B cell (primary cell): ENCODE results near the gene CNNM3. TPM values are rescaled to one million over a fixed set of nuclear protein-coding genes. Genes with fewer than 3 reads are reported as not detected.

Experiments used
- ATAC-seq: fragments of 200-7000 bp; cut with Tn5 transposase; one replicate; pipeline ENCODE4 v1.10.0; 2021; ENCODE audit warnings: low read depth, mild to moderate bottlenecking, moderate number of reproducible peaks, moderate library complexity
- CTCF ChIA-PET: fragments of 350-600 bp; sonication (Branson Sonifier 250); formaldehyde crosslinking; loops from one replicate; lab custom pipeline; 2021; ENCODE audit warnings: antibody characterized with exemption, inconsistent platforms; lab: Charles Lee
- POLR2A ChIA-PET: fragments of 350-600 bp; sonication (Branson Sonifier 250); formaldehyde crosslinking; loops from one replicate; lab custom pipeline; 2021; ENCODE audit warnings: antibody characterized with exemption; lab: Charles Lee
- DNase-seq: peaks from one replicate; pipeline ENCODE4 v3.0.0; 2013
- H2AFZ ChIP-seq: 2 replicates; pipeline ENCODE4 v1.6.1; 2012; ENCODE audit warnings: mild to moderate bottlenecking, low read depth, low read length; ENCODE audit not compliant: insufficient read depth, poor library complexity, severe bottlenecking
- H3K27ac ChIP-seq, 2 donors: 1 replicate in 1 of 2; 2 replicates in 1 of 2; pipeline ENCODE4 v1.5.1; 2012 to 2013; ENCODE audit warnings: low read length in 2 of 2, mild to moderate bottlenecking in 2 of 2, moderate library complexity in 1 of 2
- H3K27me3 ChIP-seq, 4 experiments: fragments of 200-600 bp in 1 of 4; sonication (generic) in 1 of 4; replicated peaks in 1 of 4; 1 replicate in 2 of 4; 2 replicates in 2 of 4; pipeline versions ENCODE4 v1.6.1 to v1.7.0; 2013 to 2016; ENCODE audit warnings: low read length in 3 of 4, mild to moderate bottlenecking in 2 of 4, mixed read lengths in 1 of 4, moderate library complexity in 1 of 4; ENCODE audit not compliant: insufficient read depth in 4 of 4, control insufficient read depth in 3 of 4; ENCODE audit errors: control extremely low read depth in 1 of 4
- H3K36me3 ChIP-seq, 2 experiments: replicated peaks in 1 of 2; 1 replicate in 1 of 2; 2 replicates in 1 of 2; pipeline versions ENCODE4 v1.6.1 to v1.7.1; 2013; ENCODE audit warnings: low read length in 1 of 2; ENCODE audit not compliant: insufficient read depth in 2 of 2, control insufficient read depth in 1 of 2; ENCODE audit errors: control extremely low read depth in 1 of 2, extremely low read depth in 1 of 2
- H3K4me1 ChIP-seq, 2 donors: fragments of 200-600 bp in 1 of 2; sonication (generic) in 1 of 2; 1 replicate in 1 of 2; 2 replicates in 1 of 2; pipeline versions ENCODE4 v1.5.1 to v1.6.1; 2013 to 2017; ENCODE audit warnings: low read length in 2 of 2; ENCODE audit not compliant: control insufficient read depth in 2 of 2, insufficient read depth in 2 of 2
- H3K4me2 ChIP-seq: replicated peaks from 2 replicates; pipeline ENCODE3; 2012; ENCODE audit warnings: mild to moderate bottlenecking, low read depth, low read length; ENCODE audit not compliant: poor library complexity, severe bottlenecking
- H3K4me3 ChIP-seq, 5 experiments: fragments of 200-600 bp in 1 of 5; sonication (generic) in 1 of 5; 1 replicate in 3 of 5; 2 replicates in 2 of 5; pipeline versions ENCODE4 v1.5.1 to v1.7.0; 2011 to 2016; ENCODE audit warnings: low read length in 4 of 5, mild to moderate bottlenecking in 4 of 5, low read depth in 2 of 5, control low read depth in 1 of 5, moderate library complexity in 1 of 5; ENCODE audit not compliant: insufficient read depth in 1 of 5; ENCODE audit errors: control extremely low read depth in 1 of 5, extremely low read depth in 1 of 5
- H3K79me2 ChIP-seq: fragments of 200-600 bp; sonication (generic); one replicate; pipeline ENCODE4 v1.6.0; 2016; ENCODE audit warnings: low read length; ENCODE audit not compliant: control insufficient read depth, insufficient read depth
- H3K9ac ChIP-seq: fragments of 200-600 bp; sonication (generic); 2 replicates; pipeline ENCODE4 v1.6.1; 2017; ENCODE audit warnings: mild to moderate bottlenecking, low read length, moderate library complexity
- H3K9me3 ChIP-seq, 3 donors: one replicate each; pipeline versions ENCODE4 v1.6.1 to v1.7.1; 2013; ENCODE audit warnings: low read length in 2 of 3; ENCODE audit not compliant: control insufficient read depth in 2 of 3, insufficient read depth in 1 of 3; ENCODE audit errors: control extremely low read depth in 1 of 3
- H4K20me1 ChIP-seq: 2 replicates; pipeline ENCODE4 v1.6.0; 2012; ENCODE audit warnings: mild to moderate bottlenecking, low read length; ENCODE audit not compliant: insufficient read depth, control insufficient read depth, poor library complexity, severe bottlenecking
- H3K27ac Mint-ChIP-seq: one replicate; pipeline ENCODE4 v1.8.0; 2021; ENCODE audit warnings: mixed read lengths
- H3K27me3 Mint-ChIP-seq: one replicate; pipeline ENCODE4 v1.8.0; 2021; ENCODE audit warnings: mixed read lengths
- H3K4me1 Mint-ChIP-seq: one replicate; pipeline ENCODE4 v1.8.0; 2021; ENCODE audit warnings: mixed read lengths
- H3K4me3 Mint-ChIP-seq: one replicate; pipeline ENCODE4 v1.8.0; 2021; ENCODE audit warnings: mixed read lengths
- H3K9me3 Mint-ChIP-seq: one replicate; pipeline ENCODE4 v1.8.0; 2022; ENCODE audit warnings: mixed read lengths; ENCODE audit not compliant: insufficient read depth
- EZH2 ChIP-seq: IDR thresholded peaks from 2 replicates; pipeline ENCODE4 v1.6.1; 2012; ENCODE audit warnings: borderline replicate concordance, low read depth, mild to moderate bottlenecking, moderate library complexity, low read length; ENCODE audit not compliant: insufficient read depth, poor library complexity, severe bottlenecking
- WGBS: methylation state at CpG from one replicate; pipeline ENCODE4 v1.1.5; 2013; ENCODE audit warnings: missing lambda C conversion rate; ENCODE audit not compliant: insufficient coverage; 5-methylcytosine and 5-hydroxymethylcytosine counted together
- intact Hi-C: fragments of 100-400 bp; cut with micrococcal nuclease; formaldehyde crosslinking; loops from one replicate; pipeline ENCODE4 v1.10.0; 2022
- polyA plus RNA-seq: library from polyadenylated mRNA; depleted of rRNA; stranded (reverse); fragments of >200 nt; gene quantifications from 2 replicates; pipeline ENCODE4 v1.2.3, GENCODE V29; 2012
- total RNA-seq, 2 donors: library from RNA; stranded (reverse); fragments of 120-200 nt in 1 of 2; gene quantifications; 1 replicate in 1 of 2; 2 replicates in 1 of 2; pipeline versions ENCODE4 v1.2.3 to v1.2.4, GENCODE V29; 2013 to 2022
- TF ChIP-seq, protein P1 (sequence below): fragments of 200-600 bp; IDR thresholded peaks from one replicate; pipeline ENCODE4 v1.8.0; 2022; ENCODE audit warnings: antibody characterized with exemption, mild to moderate bottlenecking

Gene CNNM3
- total and polyA plus RNA-seq, 2 donors (not counting 1 experiment from before 2014, with no cell fraction given), result 28.8 to 54.7 TPM

DNA sequence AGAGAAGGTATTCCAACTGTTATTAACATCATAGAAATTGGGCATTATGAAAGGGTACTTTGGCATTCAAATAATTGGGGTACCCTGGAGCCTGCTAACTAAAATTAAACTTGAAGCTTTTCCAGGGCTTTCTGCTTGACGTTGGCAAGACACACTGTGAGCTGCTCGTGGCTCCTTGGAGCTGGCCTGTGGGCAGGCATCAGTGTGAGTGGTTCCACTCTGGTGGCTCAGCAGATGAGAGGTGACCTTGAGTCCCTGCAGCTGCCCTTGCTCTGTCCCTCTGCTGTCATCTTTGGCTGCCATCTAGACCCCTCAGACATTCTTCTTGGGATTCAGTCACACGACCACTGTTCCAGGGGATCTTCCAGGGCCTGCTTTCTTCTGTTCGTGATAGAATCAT, 6.7 kb downstream of the CNNM3 start:
- peaks cover 56% of the 10 kb centered on the region for H3K79me2 ChIP-seq
- H3K4me1 ChIP-seq, result peaks cover 21 to 24% of the 10 kb centered on the region in 2 donors
- peaks cover 44% of the 10 kb centered on the region for H3K4me1 Mint-ChIP-seq
- POLR2A ChIA-PET, result interaction anchor here (0.5 kb wide), 1 partner anchor 36 kb away, joined by 5 read pairs; no protein-coding TSS in a partner anchor
- no peak overlapping the region for H3K4me3 ChIP-seq
- H3K4me2 ChIP-seq, result no peak overlapping the region
- DNase-seq, result no peak
- no peaks in the 10 kb centered on the region for H3K27me3 Mint-ChIP-seq
- peaks cover 83% of the 10 kb centered on the region for H4K20me1 ChIP-seq
- no peak overlapping the region for H2AFZ ChIP-seq
- no peaks in the 10 kb centered on the region for H3K9me3 ChIP-seq
- H3K9me3 Mint-ChIP-seq, result no peaks in the 10 kb centered on the region
- no peak overlapping the region for H3K27ac Mint-ChIP-seq
- H3K27me3 ChIP-seq, result no peaks in the 10 kb centered on the region
- H3K9ac ChIP-seq, result no peak overlapping the region
- WGBS, result 92% methylated on average over 4 of the region's 4 CpGs
- H3K36me3 ChIP-seq, result peaks cover 0 to 60% of the 10 kb centered on the region in 2 experiments
- no peak overlapping the region for H3K27ac ChIP-seq
- intact Hi-C loops, result no loop called here
- H3K4me3 Mint-ChIP-seq, result no peak overlapping the region
- ATAC-seq, result no peak
- CTCF ChIA-PET, result no interaction called here
- no peak for TF ChIP-seq EZH2

GRCh38 chr2:96823198-96823597, 7.1 kb downstream of the CNNM3 start:
- no peak overlapping the region for H3K27ac ChIP-seq
- H3K4me3 Mint-ChIP-seq, result no peak overlapping the region
- no peak overlapping the region for H3K4me2 ChIP-seq
- H3K4me3 ChIP-seq, result no peak overlapping the region
- H3K79me2 ChIP-seq, result peaks cover 52% of the 10 kb centered on the region
- CTCF ChIA-PET, result no interaction called here
- intact Hi-C loops, result no loop called here
- peaks cover 17 to 20% of the 10 kb centered on the region in 2 donors for H3K4me1 ChIP-seq
- TF ChIP-seq, protein P1, sequence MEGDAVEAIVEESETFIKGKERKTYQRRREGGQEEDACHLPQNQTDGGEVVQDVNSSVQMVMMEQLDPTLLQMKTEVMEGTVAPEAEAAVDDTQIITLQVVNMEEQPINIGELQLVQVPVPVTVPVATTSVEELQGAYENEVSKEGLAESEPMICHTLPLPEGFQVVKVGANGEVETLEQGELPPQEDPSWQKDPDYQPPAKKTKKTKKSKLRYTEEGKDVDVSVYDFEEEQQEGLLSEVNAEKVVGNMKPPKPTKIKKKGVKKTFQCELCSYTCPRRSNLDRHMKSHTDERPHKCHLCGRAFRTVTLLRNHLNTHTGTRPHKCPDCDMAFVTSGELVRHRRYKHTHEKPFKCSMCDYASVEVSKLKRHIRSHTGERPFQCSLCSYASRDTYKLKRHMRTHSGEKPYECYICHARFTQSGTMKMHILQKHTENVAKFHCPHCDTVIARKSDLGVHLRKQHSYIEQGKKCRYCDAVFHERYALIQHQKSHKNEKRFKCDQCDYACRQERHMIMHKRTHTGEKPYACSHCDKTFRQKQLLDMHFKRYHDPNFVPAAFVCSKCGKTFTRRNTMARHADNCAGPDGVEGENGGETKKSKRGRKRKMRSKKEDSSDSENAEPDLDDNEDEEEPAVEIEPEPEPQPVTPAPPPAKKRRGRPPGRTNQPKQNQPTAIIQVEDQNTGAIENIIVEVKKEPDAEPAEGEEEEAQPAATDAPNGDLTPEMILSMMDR, result no peak
- TF ChIP-seq EZH2, result no peak
- H3K27me3 ChIP-seq, result no peaks in the 10 kb centered on the region
- no peaks in the 10 kb centered on the region for H3K9me3 ChIP-seq
- no peak overlapping the region for H3K9ac ChIP-seq
- ATAC-seq, result no peak
- H3K4me1 Mint-ChIP-seq, result peaks cover 40% of the 10 kb centered on the region
- H3K27ac Mint-ChIP-seq, result no peak overlapping the region
- H3K9me3 Mint-ChIP-seq, result no peaks in the 10 kb centered on the region
- no peaks in the 10 kb centered on the region for H3K27me3 Mint-ChIP-seq
- peaks cover 0 to 62% of the 10 kb centered on the region in 2 experiments for H3K36me3 ChIP-seq
- no peak for DNase-seq
- H2AFZ ChIP-seq, result no peak overlapping the region
- 98% methylated on average over 9 of the region's 11 CpGs for WGBS
- POLR2A ChIA-PET, result no interaction called here
- peaks cover 79% of the 10 kb centered on the region for H4K20me1 ChIP-seq
